ENCODE measurements around the gene CFAP45.

The CFAP45 gene, protein sequence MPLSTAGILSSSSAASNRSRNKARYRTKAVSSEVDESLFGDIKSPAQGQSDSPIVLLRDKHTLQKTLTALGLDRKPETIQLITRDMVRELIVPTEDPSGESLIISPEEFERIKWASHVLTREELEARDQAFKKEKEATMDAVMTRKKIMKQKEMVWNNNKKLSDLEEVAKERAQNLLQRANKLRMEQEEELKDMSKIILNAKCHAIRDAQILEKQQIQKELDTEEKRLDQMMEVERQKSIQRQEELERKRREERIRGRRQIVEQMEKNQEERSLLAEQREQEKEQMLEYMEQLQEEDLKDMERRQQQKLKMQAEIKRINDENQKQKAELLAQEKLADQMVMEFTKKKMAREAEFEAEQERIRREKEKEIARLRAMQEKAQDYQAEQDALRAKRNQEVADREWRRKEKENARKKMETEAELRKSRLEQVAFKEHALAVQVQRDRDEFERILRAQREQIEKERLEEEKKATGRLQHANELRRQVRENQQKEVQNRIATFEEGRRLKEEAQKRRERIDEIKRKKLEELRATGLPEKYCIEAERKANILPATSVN
- total RNA-seq, result 2.0 to 7.2 reads per million in 2 donors

DNA sequence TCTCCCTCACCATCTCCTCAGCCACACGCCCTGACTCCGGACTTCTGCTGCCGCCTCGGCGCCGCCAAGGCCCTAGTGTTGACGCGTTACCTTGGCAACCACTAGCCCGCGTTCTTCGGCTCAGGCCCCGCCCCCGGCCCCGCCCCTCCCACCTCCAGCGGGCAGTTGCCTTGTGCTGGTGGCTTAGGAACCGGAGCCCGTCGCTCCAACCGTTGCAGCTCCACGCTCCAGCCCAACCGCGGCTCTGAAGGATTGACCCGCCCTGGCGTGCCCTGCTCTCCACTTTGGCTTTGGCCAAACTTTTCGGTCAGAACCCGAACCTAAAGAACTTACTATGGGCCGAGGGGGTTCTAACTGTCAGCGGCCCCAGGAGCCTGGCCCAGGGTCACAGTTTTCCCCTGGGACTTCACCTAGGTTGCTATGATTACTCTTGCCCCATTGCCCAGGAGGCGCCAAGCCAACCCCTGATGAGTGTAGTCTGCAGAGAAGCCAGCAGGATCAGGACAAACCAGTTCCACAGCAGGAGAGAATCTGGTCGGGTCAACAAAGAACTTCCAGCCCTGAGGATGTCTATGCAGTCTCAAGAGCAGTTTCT lies at the start of gene CFAP45:
Gene CFAP45 (minus strand): TSS at position 80 of the 595 bp plus-strand sequence. CDS start 67 bp downstream, at position 13.
- no peak for DNase-seq

DNA sequence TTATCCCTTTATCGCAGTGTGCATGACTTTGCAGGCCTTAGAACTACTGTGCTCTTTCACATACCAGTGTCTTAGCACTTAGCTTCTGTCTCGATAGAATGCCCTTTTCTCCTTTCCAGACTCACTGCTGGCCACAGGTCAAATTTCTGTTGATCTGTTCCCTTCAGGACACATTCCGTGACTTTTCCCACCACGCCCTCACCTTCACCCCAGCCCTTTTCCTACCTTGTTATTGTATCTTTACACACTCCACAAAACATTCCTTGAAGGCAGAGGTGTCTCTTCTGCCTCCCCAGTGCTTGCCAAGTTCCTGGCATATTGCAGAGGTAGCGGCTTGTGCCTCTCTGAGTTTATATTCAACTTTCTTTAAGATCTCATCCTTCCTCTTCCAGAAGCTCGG lies 49.2 kb upstream of the CFAP45 start:
- DNase-seq, result no peak

DNA sequence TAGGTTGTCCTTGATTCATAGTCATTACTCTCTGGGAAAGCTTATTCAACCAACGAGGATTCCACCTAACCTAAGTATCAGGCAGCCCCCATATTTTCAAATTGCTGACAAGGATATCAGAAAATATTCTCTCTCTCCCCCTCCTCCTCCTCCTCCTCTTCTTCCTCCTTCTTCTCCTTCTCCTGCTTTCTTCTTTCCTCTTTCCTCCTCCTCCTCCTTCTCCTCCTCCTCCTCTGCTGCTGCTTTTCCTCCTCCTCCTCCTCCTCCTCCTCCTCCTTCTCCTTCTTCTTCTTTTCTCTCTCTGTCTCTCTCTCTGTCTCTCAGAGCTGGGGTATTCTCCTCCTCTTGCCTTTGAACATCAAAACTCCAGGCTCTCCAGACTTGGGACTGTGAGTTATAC lies 48.0 kb upstream of the CFAP45 start:
- no peak for DNase-seq

DNA sequence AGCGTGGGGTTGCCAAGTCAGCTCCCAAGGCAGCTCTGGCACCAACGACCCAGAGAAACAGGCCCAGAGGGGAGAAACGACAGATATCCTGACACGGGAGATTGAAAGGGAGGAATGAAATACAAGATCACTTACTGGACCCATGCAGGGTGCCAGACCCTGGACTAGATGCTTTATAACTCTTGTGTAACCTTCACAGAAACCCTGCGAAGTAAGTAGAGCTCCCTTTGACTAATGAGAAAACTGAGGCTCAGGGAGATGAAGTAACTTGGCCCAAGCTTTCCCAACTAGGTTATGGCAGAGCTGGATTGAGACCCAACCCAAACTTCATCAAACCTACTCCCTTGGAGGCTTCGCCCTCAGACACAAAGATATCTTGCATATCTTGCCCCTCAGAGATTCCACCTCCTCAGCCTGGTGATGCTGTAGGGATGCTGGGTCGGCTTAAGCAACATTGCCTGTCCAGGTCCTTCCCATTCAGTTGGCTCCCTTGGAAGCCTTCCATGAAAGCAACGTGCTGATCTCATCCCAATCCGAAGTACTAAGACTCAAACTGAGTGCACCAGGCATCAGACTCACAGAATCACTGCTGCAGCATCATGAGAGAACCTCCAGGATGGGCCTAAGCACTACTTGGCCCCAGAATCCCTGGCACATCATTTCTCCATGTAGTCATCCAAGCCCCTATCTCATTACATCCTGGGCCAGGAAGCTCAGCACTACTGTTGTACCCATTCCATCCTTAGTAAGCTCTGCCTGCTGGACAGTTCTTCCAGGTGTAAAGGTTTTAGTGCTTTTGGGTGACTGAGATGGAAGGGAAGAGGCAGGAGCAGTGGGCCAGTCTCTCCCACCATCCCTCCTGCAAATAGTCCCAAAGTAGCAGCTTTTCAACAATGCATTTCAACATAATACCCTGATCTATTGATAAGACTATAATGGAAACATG lies 46.5 kb upstream of the CFAP45 start:
- DNase-seq, result no peak

DNA sequence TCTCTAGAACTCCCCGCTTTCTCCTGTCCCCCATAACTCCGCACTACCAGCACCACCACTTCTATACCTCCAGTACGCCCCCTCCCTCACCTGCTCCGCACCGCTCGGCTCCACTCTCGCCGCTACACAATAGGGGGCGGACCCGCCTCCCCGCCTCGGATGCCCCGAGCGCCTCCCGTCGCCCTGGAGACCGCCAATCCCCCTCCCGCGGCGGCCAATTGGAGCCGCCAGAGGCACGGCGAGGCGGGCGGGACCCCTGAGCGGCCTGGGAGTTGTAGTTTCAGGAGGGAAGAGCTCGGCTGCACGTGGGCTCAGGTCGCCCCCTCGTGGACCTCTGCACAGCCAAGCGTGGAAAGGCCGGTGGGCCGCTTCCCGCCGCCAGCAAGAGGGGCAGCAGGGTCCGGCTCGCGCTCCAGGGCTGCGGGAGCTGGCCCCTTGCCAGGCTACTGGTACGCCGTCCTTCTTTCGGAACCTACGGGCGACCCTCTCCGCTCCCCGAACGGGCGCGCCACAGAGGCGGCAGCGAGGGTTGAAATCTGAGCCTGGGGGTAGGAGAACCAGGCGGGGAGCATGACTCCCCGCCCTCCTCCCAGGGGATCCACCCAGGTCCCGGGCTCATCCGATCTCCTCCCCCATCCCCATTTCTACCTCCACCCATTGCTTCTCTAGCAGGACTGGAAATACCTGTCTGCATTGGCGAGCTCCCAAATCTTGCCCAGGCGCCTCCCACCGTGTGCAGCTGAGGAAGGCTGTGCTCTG lies 45.7 kb upstream of the CFAP45 start, which contains the start of gene IGSF9:
Gene IGSF9 (minus strand): TSS at position 131 of the 759 bp plus-strand sequence. CDS start 2,159 bp downstream, outside the sequence.
- peak; percentile 62 for DNase-seq

DNA sequence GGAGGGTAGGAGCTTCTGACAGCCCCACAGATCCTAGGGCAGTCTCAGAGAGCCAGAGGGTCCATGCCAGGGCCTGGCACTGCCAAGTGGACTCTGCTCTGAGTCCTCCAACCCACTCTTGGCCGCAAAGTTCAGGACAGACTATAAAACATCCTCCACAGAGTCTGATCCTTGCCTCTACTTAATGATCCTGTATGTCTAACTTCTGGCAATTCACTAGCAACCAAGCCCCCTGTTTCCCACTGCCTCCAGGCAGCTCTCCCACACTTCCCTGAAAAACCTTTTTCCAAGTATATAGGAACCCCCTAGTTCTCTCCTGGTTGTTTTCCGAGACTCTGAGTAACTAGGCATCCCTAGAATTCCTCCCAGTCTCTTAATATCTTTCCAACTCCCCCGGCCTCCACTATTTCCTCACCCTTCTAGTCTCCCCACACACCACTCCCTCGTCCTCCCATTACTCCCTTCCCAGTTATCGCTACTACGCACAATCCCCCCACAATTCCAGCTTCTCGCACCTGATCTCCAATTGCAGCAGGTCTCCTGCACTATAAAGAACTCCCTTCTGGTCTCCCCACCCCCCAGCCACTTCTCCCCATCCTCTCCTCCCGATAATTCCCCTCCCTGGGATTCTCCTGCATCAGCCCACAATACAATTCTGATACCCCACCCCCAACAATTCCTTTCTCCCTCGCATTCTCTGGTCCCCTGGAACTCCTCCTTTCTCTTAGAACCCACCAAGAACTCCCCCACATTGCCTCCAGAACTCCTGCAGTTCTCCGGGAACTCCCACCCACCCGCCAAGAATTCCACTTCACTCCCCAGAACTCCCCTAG lies 44.9 kb upstream of the CFAP45 start:
- DNase-seq, result no peak

DNA sequence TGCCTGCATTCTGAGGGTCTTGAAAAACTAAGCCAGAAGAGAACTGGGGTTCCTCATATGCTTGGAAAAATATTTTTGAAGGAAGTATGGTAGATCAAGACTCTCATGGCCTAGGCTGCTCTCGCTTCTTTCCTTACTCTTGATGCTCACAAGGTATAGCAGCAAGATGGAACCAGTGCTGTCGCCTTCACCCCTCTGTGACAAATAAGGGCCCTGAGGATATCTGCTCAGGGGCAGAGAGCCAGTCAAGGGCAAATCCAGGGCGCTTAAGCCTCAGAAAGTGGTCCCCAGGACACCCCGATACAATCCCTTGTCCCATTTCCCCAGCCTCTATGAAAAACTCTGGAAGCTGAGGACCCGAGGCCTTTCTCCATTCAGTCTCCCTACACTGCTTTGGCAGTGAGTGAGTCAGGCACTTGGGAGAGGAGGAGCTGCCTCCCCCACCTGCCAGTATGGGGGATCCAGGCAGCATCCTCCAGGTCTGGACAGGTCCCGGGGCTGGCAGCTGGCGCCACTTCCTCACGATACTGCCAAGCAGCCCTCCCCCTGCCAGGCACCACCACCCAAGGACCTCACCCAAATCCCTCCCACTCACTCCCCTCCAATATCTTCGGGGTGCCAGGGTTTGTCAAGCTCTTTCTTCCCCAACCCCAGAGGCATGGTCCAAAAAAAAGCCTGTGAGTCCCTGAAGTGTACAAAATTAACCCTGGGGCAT lies 44.1 kb upstream of the CFAP45 start:
- no peak for DNase-seq

DNA sequence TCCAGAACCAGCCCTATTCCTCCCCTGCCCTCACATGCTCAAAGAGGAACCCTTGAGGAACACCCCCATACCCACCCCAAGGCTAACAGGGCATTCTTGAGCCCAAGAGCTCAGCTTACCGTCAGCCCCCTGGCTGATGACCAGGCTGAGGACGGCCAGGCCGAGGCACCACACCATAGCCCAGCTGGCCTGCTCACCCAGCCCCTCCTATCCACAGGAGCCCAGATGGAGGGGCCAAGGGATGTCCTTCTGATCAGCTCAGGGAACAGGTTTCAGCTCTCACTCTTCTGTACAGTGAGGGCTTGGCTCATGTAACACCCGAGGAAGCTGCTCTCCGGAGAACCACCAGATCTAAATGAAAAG lies 43.3 kb upstream of the CFAP45 start:
- no peak for DNase-seq

DNA sequence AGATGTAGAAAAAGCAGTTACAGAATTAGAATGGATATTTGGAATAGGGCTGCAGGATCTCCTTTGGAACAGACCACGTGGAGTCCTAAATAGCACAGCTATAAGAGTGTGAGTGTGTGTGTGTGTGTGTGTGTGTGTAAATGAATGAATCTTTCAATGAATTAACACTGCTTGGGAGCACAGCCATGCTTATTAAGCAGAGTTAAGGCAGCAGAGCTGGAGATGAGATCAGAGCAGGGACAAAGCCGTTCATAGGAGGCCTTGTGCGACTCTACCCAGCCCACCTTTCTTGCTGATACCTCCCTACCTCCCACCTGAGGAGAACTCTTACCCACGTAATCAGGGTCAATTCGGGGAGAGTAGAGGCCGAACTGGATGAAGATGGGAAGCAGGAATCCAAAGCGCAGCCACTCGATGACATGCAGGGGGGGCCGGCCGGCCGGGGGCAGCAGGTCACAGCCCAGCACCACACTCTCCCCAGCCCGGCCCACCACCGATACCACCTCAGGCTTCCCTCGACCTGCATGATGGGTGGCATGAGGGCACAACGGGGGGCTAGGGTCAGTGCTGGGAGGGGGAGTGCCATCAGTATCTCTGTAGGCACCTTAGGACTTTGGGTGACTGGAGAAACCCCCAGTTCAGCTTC lies 42.8 kb upstream of the CFAP45 start:
- DNase-seq, result no peak

DNA sequence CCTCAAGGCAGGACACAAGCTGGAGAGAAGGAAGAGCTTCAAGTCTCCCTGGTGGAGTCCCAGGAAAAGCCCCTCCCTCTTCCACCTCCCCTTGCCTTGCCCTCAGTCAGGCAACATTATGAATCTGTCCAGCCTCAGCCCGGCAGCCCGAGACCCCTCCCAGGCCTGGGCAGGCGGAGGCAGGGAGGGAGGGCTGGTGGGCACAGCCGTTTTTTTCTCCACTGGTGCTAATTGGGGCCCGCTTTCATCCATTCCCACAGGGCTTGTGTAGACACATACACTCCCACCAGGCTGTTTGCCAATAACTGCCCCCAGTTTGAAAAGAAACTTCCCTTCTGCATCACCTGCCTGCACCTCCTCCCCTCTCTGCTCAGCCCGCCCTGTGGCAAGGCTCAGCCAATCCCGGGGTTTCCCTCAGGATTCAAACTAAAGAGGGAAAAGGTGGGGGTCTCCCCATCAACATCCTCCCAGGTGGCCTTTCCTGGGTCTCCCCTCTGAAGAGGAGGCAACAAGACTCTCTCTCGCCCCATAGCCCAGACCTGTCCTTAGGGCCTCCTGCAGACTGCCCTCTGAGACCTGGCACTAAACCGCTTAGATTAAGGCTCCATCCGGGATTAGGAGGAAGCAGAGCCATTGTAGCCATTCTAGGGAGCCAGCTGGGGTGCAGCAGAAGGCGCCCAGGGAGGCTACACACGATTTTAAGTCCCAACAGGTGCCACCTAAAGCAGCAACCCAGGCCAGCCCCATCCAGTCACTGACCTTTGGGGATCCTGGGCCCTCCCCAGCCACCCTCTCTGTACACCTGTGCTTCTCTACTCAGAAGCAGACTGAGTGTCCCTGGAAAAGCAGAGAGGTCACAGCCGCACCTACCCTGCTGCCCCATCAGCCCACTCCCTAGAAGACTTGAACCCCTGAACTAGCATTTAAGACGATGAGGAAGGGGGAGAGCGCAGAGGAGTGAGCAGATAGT lies 41.9 kb upstream of the CFAP45 start:
- no peak for DNase-seq

DNA sequence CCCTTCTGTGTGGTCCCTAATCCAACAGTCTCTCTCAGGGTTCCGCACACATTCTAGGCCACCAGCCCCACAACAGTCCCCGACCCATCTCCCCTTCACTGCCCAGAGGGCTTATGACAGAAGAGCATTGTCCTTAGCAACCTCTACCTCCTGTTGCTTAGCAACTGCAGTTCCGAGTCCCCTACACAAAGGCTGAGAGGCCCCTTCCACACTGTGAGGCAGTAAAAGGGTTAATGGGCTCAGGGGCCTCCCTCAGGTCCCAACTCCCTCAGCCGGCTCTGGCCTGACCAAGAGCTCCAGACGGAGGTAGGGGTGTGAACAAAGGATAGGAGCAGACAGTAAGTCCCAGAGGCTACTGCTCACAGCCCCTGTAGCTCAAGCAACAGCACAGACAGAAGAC lies 41.2 kb upstream of the CFAP45 start:
- no peak for DNase-seq

DNA sequence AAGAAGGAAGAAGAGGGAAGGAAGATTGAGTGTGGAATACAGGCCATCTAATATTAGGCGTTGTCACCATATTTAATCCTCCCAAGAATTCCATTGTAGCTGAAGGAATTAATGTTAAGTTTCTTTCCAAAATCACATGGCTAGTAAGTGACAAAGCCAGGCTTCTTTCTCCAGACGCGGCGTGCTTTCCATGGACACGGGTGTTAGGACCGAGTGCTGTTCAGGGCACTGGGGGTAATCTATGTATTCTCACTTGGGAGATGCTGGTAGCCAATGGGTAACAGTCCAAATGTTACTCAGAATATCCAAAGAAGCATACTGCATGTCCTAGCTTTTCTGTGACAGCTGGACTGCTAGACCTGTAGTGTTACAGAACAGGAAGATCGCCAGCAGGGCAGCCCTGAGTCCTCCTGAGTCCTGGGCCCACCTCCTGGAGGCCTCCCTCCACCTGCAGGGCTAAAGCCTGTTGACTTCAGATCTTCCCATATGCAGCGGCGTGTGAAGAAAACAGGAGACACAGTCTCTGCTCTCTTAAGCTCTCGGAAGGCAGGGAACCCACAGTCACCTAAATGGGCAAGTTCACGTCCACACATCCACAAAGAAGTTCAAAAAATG lies 40.1 kb upstream of the CFAP45 start:
- no peak for DNase-seq

DNA sequence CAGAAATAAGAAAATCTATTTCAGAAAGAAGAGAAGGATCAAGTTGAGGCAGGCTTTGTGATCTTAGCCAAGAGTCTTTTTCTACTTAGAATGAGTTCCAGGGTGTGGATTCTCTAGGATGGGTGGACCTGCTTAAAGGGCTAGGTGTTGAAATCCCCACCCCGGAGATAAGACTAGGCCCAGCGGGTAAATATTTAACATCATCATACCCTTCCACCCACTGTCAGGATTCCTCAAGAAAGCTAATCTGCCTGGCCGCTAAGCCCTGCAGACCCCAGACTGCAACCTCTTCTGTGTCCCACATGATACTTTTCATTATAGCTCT lies 39.7 kb upstream of the CFAP45 start:
- no peak for DNase-seq

DNA sequence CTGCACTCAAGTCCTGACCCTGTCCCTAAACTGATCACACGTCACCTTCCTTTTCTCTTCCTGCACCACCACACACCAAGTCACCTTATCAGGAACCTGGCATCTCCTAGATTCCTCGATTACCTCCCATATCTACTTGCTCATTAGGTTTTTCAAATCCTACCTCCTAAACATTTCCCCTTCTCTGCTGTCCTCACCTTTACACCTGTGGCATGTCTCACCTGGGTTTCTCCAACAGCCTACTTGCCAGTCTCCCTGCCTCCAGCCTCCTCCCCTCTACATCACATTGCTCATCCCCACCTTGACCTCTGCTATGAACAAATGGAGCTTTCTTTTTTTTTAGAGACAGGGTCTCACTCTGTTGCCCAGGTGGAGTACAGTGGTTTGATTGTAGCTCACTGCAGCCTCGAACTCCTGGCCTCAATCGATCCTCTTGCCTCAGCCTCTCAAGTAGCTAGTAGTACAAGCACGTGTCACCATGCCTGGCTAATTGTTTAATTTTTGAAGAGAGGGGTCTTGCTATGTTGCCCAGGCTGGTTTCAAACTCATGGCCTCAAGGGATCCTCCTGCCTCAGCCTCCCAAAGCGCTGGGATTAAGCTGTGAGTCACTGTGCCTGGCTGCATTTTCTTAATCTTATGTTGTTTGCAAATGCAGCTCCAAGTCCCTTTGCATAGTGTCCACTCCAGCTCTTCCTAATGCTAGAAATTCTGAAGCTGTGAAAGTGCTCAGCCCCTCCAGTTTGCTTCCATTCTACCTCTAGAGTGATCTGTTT lies 39.1 kb upstream of the CFAP45 start:
- no peak for DNase-seq

DNA sequence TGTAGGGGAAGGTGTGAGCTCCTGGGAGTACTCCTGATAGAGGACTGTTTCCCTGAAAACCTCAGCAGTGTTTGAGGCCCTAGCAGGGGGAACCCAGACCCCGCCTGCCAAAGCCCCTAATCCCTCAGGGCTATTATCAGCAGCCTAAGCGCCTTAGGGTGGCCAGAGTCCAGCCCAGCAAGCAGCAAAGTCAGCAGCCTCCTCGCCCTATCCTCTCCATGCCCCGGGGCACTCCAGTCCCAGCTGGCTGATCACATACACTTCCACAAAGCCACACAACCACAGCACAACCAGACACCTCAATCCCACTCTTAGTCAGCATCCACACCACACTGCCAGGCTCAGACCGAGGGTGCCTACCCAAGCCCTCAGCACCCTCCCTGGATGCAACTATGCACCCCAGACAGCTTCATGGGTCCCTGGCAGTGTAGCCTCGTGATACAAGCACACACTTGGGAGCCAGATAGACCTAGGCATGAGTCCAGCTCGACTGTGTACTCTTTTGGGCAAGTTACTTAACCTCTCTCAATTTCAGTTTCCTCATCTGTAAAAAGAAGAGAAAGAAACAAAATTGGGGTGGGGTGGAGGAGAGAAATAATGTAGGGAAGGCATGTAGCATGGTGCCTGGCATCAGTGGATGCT lies 38.4 kb upstream of the CFAP45 start:
- no peak for DNase-seq

DNA sequence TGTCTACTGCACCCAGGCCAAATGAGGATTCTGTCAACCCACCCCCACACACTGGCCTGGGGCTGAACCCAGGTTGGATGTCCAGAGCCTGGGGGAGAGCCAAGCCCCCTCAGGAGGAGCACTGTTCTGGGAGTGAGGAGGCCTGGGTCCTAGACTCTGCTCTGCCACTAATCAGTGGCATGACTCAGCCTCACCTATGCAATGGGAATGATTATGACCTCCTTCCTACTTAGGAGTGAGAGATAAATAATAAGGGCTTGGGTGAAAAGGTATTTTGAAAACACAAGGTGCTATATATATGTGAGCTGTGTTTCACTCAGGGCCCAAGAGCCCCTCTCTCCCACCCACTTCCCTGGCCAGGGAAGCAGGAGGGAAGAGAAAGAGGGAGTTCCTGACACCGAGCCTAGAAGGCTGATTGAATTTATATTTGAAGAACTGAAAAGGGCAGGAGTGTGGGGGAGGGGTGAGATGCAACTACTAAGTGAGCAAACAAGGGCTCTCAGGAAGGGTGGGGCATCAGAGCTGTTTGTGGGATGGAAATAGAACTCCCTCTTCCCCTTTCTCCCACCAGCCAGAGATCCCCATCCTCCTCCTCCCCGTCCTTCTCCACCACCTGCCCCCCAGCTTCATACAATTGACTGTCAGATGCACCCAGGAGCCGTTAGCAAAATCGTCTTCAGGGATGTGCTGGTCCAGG lies 37.2 kb upstream of the CFAP45 start:
- no peak for DNase-seq
